Body of pancreas (tissue), 4 donors: ENCODE data around the gene TCF12.

Experiments
- POLR2A ChIP-seq, 3 donors: fragments of 450-650 bp; IDR thresholded peaks; one replicate each; pipeline ENCODE4 v1.6.1; 2016; ENCODE audit warnings: antibody characterized with exemption in 3 of 3, mild to moderate bottlenecking in 2 of 3
- TF ChIP-seq, protein P1 (sequence below), 7 experiments: fragments of 450-650 bp in 4 of 7; fragments of 200-600 bp in 3 of 7; sonication (generic) in 3 of 7; IDR thresholded peaks; one replicate each; pipeline ENCODE4 v1.5.1; 2016 to 2019; ENCODE audit warnings: antibody characterized with exemption in 7 of 7

DNA sequence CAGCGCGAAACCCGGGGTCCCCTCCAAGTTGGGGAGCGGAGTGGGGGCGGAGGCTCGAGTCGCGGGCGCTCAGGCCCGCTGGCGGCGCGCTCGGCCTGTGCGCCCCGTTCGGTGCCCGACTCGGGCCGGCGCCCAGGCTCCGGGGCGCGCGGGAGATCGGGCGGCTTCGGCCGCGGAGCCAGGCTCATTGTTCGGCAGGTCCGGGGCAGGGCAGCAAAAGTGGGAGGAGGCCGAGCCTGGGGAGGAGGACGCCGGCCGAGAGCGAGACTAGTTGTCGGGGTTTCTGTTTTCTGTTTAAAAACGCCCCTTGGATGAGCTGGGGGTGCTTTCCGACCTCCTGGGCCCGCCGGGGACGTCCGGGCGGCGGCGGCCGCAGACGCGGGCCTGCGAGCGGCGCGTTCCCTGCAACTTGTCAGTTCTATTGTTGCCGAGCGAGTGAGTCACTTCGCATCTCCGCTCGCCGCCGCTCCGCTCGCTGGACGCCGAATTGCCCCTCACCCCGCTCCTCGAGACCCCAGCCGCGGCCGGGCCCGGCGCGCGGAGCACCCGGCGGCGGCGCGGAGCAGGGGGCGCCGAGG lies 676 bp downstream of the TCF12 start:
- TF ChIP-seq, protein P1, sequence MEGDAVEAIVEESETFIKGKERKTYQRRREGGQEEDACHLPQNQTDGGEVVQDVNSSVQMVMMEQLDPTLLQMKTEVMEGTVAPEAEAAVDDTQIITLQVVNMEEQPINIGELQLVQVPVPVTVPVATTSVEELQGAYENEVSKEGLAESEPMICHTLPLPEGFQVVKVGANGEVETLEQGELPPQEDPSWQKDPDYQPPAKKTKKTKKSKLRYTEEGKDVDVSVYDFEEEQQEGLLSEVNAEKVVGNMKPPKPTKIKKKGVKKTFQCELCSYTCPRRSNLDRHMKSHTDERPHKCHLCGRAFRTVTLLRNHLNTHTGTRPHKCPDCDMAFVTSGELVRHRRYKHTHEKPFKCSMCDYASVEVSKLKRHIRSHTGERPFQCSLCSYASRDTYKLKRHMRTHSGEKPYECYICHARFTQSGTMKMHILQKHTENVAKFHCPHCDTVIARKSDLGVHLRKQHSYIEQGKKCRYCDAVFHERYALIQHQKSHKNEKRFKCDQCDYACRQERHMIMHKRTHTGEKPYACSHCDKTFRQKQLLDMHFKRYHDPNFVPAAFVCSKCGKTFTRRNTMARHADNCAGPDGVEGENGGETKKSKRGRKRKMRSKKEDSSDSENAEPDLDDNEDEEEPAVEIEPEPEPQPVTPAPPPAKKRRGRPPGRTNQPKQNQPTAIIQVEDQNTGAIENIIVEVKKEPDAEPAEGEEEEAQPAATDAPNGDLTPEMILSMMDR (IDR thresholded peaks at IDR 0.05), result no peak
- peak; percentile 31 to 46 (median 41) for TF ChIP-seq POLR2A (IDR thresholded peaks at IDR 0.05)
